ENCODE measurements around the gene MAMDC4. TPM values are rescaled to one million over a fixed set of nuclear protein-coding genes. Genes with fewer than 3 reads are reported as not detected.
"Not testable (repeated sequence)": the region's sequence is repeated elsewhere in the genome, so short reads cannot be mapped to it uniquely, and the experiment has no call there.

MAMDC4 gene
- total RNA-seq, 1 donor from 2014 or later = 2.0 TPM

DNA sequence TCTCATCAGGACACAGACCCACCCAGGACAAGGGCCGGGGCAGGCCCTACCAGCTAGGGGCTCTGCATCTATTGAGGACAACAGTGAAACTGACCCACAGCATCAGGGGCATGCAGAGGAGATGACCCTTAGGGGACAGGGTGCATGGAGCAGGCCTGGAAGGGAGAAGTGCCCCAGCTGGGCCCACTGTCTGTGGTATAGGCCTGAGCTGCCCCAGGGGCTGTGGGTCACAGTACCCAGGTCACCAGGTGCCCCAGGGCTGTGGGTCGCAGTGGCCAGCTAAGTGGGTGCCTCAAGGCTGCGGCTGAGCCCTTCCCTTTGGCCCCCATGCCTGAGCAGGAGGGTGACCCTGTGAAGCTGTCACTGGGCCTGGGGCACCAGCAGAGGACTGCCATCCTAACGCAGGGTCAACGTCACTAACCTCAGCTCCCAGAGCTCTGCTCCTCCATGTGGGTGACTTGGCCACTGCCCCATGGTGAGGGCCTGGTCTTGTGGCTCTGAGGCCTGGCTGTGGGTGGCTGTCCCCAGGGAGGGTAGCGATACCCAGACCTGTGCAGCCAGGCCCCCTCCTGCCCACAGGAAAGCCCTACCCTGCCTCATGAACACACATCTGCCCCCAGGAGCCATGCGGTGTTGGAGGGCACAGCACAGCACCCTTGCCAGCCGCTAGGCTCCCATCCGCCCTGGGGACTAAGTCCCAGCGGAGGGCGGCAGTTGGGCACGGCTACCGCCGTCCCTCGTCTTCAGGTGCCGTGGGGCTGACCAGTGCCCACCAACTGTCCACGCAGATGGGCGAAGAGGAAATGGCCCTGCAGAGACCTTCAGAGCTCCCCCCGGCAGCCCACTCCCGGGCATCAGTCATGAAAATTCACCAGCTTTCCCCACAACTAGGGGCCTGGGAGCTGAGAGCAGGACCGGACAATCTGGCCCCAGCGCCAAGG lies 9.1 kb downstream of the MAMDC4 start:
- no peak for DNase-seq (ENCODE audit: low read depth in 2 of 2)

DNA sequence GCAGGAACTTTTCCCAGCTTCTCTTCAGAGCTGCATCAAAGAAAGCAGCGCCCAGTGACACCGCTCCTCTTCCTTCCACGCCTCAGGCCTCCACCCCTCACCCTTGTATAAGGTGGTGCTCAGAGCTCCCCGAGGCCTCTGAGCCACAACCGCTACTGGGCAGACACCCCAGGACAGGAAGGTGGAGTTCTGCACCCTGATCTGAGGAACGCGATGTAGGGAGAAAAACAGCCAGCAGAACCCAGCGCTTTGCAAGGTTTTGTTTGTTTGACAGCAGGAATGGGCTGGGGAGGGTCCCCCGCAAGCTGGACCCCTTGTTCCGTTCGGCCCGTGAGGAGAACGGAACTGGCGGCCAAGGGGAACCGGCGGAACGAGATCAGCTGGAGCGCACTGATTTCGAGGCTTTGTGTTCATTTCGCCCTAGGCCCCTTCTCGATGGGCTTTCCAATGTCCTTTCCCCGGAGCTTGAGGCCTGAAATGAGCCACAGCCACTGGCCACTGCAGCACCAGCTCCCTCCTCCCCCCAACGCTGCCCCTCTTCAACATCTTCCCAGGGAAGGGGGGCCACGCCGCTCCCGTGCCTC lies 9.8 kb downstream of the MAMDC4 start:
- DNase-seq (ENCODE audit: low read depth in 2 of 2) = no peak

DNA sequence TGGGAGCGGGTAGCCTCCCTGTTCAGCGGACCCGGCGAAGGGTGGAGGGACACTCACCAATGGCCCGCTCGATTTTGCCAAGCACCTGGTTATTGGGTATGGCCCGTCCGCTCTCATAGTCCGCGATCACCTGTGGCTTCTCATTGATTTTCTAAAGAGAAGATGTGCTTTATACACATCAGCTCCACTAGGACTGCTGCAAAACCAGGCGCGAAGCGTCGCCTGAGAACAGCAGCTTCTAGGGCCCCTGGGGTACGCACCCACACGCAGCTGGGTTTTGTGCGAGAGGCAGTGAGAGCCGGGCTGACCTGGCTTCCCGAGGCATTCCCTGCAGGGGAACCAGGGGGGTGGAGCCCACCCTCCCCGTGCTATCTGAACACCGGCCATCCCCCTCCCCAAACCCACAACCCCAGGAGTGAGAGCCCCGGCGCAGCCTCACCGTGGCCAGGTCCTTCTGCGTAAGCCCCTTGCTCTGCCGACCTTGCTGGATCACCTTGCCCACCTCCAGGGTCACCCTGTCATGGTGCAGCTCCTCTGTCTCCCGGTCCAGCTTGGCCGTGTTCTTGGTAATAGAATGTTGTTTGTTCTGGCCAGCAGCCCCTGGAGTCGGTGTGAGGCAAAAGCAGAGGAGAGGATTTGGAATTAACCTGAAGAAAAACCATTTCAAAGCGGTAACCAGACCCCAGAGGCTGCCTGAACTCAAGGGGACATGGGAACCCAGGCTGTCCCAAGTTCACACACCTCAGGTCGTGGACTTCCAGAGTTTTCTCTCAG lies 10.9 kb downstream of the MAMDC4 start:
- no peak for DNase-seq (ENCODE audit: low read depth in 2 of 2)

DNA sequence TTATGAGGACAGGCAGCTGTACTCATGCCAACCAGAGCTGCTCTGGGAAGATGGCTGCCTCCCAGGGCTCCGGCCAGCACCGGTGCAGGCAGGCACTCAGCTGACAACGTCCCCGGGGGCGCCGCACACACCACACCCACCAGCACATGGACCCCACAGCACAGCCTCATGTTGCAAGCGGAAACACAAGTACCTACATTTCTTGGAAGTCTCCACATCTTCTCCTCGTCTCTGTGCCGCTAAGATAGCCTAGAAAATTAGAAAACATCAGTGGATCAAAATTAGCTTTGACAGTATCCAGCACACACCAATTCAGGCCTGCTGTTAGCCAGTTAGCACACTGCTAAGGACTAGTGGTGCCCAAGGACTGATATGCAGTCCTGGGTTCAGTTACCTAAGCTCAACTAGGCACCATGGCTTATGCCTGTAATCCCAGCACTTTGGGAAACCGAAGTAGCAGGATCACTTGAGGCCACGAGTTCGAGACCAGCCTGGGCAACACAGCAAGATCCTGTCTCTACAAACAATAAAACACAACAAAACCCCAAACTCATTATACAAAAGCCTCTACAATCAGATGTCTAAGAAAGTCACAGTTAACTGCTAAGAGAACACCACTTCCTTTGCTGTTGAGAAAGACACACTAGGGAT lies 11.6 kb downstream of the MAMDC4 start:
- DNase-seq (ENCODE audit: low read depth in 2 of 2) = no peak

DNA sequence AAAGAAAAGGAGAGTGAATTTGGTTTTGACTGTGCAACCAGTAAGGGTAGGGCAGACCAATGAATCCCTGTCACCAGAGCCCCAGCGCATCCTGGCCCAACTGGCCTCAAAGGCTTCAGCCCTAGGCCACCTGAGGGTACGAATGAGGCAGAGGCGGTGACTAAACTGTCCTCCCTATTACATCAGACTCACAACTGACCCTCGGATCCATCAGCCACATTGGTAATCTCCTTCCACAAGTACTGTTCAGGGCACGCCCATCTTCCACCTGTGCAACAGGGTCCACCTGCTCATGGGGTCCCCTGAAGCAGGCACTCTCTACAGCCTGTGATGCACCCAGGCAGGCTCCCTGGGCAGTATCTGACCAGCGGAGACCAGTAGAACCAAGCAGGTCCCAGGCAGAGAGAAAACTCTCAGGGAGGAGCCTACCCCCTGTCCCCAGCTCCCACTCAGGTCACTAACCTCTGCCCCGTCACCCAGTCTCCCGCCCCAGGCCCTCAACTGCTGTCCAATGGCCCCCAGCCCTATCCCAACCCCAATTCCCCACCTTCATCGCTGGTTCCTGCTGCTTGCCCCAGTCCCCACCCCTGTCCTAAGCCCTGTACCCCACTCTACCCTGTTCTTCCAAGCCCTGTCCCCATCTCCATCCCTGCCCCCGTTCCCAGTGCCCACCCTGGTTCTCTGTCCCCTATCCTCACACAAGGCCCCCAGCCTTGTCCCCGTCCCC lies 13.1 kb downstream of the MAMDC4 start:
- DNase-seq (ENCODE audit: low read depth in 2 of 2) = no peak

DNA sequence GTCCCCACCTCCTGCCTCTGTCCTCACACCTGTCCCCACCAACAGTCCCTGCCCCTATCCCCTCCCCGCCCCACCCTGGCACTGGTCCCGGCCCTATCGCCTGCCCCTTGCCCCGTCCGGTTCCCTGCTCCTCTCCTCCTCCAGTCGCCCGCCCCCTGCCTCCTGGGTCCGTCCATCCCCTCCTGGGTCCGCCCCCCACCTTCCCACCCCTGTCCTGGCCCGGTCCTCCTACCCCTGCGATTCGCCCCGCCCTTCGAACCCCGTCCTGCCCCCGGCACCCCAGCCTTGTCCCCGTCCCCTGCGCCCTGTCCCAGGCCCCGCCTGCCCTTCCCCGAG lies 13.6 kb downstream of the MAMDC4 start:
- no peak for DNase-seq (ENCODE audit: low read depth in 2 of 2)

DNA sequence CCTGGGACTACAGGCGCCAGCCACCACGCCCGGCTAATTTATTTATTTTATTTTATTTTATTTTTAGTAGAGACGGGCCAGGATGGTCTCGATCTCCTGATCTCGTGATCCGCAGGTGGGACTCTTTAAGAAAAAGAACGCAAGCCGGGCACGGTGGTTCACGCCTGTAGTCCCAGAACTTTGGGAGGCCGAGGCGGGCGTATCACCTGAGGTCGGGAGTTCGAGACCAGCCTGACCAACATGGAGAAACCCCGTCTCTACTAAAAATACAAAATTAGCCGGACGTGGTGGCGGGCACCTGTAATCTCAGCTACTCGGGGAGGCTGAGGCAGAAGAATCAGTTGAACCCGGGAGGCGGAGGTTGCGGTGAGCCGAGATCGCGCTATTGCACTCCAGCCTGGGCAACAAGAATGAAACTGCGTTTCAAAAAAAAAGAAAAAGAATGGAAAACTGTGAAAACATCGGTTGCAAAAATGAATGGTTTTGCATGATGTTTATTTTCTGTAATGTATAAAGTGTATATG lies 14.8 kb downstream of the MAMDC4 start:
- not testable (repeated sequence) for DNase-seq (ENCODE audit: low read depth in 2 of 2)

DNA sequence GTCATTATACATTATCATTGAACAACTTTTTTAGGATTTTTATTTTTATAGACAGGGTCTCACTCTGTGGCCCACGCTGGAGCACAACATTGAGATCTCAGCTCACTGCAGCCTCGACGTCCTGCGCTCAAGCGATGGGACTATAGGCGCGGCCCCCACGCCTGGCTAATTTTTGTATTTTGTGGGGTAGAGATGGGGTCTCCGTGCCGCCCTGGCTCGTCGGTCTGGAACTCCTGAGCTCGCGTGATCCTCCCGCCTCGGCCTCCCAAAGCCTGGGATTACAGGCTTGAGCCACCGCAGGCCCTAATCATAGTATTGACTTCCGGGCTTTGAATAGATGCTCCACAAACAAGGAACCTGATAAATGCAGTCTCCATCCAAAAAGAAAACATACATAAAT lies 15.3 kb downstream of the MAMDC4 start:
- no peak for DNase-seq (ENCODE audit: low read depth in 2 of 2)

DNA sequence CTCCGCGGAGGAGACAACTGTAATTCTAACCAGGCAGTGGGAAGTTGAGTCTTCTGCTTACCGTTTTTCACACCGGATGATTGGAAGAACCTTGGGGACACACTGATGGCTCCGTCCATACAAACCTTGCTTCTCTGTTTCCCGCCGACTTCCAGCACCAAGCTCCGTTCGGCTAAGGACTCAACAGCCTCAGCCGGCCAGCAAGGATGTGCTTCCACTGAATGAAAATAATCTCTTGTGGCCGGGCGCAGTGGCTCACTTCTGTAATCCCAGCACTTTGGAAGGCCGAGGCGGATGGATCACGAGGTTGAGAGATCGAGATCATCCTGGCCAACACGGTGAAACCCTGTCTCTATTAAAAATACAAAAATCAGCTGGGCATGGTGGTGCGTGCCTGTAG lies 15.8 kb downstream of the MAMDC4 start:
- no peak for DNase-seq (ENCODE audit: low read depth in 2 of 2)

DNA sequence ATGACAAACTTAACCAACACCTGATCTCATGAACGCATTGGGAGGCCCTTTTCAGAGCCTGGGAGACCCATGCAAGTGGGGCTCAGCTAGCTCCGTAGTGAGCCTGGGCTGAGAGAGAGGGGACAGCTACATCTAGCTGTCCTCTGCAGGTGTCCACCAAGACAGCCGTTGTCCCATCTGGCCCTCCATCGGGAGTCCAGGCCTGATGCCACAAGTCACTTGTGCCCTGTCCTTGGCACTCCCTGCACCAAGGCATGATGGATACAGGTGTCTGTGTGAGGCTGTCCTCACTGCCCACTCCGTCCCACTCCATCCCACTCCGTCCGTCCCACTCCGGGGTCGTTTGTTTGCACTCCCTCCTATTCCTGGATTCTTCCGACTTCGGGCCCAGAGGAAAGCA lies 16.5 kb downstream of the MAMDC4 start:
- DNase-seq (ENCODE audit: low read depth in 2 of 2) = no peak

DNA sequence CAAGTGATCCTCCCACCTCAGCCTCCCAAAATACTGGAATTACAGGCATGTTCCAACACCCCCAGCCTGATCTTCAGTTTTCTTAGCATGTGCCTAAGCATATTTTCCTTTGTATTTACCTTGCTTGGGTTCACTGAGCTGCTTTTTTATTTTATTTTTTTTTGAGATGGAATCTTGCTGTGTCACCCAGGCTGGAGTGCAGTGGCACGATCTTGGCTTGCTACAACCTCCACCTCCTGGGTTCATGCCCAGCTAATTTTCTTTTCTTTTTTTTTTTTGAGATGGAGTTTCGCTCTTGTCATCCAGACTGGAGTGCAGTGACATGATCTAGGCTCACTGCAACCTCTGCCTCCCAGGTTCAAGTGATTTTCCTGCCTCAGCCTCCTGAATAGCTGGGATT lies 17.5 kb downstream of the MAMDC4 start:
- not testable (repeated sequence) for DNase-seq (ENCODE audit: low read depth in 2 of 2)

DNA sequence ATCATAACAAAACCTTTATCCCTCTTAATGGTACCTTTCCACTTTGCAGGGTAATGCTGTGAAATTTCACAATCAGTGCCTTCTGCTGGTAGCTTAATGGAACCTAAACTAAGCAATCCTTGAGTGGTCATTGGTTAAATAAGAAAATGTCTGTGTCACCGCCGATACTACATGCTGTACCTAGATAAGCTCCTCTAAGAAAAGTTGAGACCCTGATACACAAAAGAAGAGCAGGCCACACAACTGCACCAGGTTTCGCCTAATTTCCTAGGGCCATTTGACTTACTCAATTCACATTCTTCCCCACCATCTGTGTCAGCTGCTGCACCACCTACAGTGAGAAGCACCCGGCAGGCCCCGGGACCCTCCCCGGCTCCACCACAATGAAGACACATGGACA lies 23.0 kb downstream of the MAMDC4 start:
- no peak for DNase-seq (ENCODE audit: low read depth in 2 of 2)

DNA sequence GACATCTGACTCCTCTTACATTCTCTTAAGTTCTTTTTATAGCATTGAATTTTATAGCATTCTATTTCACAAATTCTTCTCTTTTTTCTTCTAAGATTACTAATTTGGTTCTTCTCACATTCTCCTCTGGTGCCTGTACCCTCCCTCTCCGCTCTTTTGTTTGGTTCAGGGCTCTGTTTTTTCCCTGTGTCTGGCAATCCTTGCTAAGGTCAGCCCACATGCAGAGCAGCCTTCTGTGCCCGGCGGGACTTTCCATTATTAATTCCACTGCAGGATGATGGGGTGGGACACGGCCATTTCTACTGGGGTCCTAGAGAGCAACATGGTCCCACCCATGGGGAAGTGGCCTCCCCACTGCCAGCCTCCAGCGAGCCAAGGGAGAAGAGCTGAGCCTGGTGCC lies 24.3 kb downstream of the MAMDC4 start:
- DNase-seq (ENCODE audit: low read depth in 2 of 2) = no peak

DNA sequence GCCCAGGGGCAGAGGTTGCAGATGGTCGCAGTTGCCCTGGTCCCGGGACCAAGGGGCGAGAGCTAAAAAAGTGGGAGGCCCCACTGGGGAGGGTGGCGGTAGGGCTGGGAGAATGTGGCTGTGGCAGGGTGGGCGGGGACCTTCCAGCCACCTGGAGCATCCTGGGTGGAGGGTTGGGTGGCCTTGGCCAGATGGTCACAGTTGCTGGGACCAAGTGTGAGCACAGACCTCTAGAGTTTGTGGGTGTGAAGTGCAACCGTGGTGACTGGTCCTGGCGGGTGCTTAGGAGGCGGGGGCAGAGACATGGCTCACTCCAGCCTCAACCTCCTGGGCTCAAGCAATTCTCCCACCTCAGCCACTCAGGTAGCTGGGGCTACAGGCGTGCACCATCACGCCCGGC lies 28.5 kb downstream of the MAMDC4 start:
- no peak for DNase-seq (ENCODE audit: low read depth in 2 of 2)

DNA sequence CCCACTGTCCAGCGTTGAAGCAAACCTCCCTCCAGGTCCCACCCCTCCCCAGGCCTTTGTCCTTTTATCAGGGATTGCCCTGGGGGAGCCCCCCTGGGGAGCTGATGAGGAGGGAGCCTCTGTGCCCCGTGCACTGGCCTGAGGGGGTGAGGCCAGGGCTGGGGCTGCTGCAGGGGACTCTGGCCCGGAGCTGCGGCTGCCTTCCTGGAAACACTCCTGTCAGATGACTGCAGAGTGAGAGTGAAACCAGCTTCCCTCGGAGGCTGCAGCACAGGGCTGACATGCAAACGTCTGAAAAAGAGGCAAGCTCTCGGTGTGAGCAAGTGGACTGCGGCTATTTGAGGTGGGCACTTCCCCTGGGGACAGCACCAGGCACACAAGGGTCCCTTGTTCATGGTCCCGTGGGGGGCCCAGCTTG lies 29.6 kb downstream of the MAMDC4 start:
- peak; percentile 44 to 72 for DNase-seq (ENCODE audit: low read depth in 2 of 2)

DNA sequence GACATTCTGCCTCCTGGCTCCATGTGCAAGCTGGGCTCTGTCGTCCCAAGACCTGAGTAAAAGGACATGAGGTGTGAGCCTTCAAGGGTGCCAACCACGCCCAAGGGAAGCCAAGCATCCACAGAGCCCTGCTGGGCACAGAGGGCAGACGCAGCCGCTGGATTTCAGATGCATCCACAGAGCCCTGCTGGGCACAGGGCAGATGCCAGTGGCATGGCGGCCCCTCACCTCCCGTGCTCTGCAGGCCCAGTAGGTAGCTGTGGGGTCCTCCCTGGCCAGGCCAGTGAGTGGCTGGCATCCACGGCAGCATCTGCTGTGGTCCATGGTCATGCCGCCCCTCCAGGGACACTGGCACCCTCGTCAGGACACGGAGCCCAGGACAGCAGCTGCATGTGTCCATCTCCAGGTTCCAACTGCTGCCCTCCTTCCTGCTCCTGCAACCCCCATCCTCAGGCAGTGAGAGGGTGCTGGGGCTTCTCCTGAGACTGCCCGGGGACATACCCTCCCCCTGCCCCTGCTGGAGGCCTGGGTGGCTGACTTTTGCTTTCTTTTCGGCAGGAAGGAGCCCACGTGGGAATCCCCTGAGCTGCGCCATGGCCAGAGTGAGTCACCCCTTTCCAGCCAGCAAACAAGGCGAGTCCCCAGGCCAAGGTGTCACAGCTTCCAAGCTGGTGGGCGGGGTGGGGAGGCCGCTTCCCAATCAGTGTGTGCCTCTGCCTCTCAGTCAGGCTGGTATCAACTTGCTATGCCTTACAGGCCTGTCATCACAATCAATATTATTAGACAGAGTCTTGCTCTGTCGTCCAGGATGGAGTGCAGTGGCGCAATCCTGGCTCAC lies 30.2 kb downstream of the MAMDC4 start:
- peak; percentile 90 to 91 for DNase-seq (ENCODE audit: low read depth in 2 of 2)

DNA sequence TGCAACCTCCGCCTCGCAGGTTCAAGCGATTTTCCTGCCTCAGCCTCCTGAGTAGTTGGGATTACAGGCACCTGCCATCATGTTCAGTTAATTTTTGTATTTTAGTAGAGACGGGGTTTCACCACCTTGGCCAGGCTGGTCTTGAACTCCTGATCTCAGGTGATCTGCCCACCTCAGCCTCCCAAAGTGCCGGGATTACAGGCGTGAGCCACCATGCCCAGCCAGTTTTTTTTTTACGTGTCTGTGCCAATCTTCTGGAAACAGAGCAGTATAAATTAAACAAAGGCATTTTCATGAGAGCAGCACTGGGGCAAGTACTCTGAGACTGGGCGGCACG lies 30.8 kb downstream of the MAMDC4 start:
- DNase-seq (ENCODE audit: low read depth in 2 of 2) = not testable (repeated sequence)

DNA sequence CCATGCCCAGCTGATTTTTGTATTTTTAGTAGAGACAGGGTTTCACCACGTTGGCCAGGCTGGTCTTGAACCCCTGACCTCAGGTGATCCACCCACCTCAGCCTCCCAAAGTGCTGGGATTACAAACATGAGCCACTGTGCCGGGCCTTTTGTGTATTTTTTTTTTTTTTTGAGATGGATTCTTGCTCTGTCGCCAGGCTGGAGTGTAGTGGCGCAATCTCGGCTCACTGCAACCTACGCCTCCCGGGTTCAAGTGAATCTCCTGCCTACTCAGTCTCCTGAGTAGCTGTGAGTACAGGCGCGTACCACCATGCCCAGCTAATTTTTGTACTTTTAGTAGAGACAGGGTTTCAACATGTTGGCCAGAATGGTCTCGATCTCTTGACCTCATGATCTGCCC lies 31.5 kb downstream of the MAMDC4 start:
- DNase-seq (ENCODE audit: low read depth in 2 of 2) = not testable (repeated sequence)

DNA sequence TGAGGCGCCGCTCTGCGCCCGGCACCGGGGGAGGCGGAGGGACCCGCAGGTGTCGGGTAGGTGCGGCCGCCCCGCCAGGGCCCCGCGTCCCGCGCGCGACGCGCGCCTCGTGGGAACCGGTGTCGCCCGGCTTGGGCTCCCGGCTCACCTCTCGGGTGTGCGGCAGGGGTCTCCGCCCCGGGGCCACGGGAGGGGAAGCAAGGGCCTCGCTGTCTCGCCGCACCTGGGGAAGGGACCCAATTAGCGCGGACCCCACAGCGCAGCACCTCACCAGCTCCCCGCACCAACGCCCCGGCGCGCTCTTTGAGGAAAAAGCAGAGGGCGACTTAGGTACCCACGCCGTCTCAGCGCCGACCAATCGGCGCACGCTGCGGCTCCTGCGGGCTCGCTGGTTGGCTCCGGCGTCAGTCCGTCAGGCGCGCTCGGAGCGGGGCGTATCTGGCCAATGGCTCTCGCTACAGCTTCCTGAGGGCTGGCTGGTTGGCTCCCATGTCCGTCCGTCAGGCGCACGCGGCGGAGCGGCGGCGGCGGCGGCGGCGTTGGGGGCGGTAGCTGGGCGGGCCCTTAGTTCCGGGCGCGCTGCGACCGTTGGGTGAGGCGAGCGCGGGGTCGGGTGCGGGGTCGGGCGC lies 33.9 kb downstream of the MAMDC4 start, which contains the start of gene TRAF2:
Gene TRAF2, plus strand, starts transcription at position 567 of the 629 bp plus-strand sequence. CDS start 12,225 bp downstream, outside the sequence.
- peak; percentile 100 for DNase-seq (ENCODE audit: low read depth in 2 of 2)

Data from lung microvascular endothelial cell (primary cell).